Activated B cell treated with CpG ODN at 0.5 μM for 24 hours (primary cell): Measurements from ENCODE around the gene MGAT4C. TPM values are rescaled to one million over a fixed set of nuclear protein-coding genes. Genes with fewer than 3 reads are reported as not detected.
A peak's percentile ranks its signal among the peaks of the same experiment; 100 is the strongest.

Experiments used
- ATAC-seq: fragments of 200-7000 bp; cut with Tn5 transposase; one replicate; pipeline ENCODE4 v1.10.0; 2021; ENCODE audit warnings: low read depth, mild to moderate bottlenecking, moderate library complexity
- CTCF ChIA-PET: fragments of 350-600 bp; sonication (Branson Sonifier 250); formaldehyde crosslinking; loops from one replicate; lab custom pipeline; 2021; ENCODE audit warnings: antibody characterized with exemption; lab: Charles Lee
- POLR2A ChIA-PET: fragments of 350-600 bp; sonication (Branson Sonifier 250); formaldehyde crosslinking; loops from one replicate; lab custom pipeline; 2021; ENCODE audit warnings: antibody characterized with exemption; lab: Charles Lee
- DNase-seq: peaks from one replicate; pipeline ENCODE4 v3.0.0; 2022
- H3K27ac Mint-ChIP-seq: one replicate; pipeline ENCODE4 v1.8.0; 2020; ENCODE audit warnings: mixed read lengths
- H3K27me3 Mint-ChIP-seq: one replicate; pipeline ENCODE4 v1.8.0; 2021; ENCODE audit warnings: mixed read lengths
- H3K36me3 Mint-ChIP-seq: one replicate; pipeline ENCODE4 v1.8.0; 2021; ENCODE audit warnings: low read depth, mixed read lengths
- H3K4me1 Mint-ChIP-seq: one replicate; pipeline ENCODE4 v1.8.0; 2021; ENCODE audit warnings: mixed read lengths
- H3K4me3 Mint-ChIP-seq: one replicate; pipeline ENCODE4 v1.8.0; 2020; ENCODE audit warnings: mild to moderate bottlenecking, mixed read lengths
- H3K9me3 Mint-ChIP-seq: one replicate; pipeline ENCODE4 v1.8.0; 2020; ENCODE audit warnings: mixed read lengths
- intact Hi-C: fragments of 100-400 bp; cut with micrococcal nuclease; formaldehyde crosslinking; loops from one replicate; pipeline ENCODE4 v1.15.1; 2024
- total RNA-seq: library from RNA; stranded (reverse); gene quantifications from 2 replicates; pipeline ENCODE4 v1.2.3, GENCODE V29; 2022
- TF ChIP-seq, protein P1 (sequence below): fragments of 200-600 bp; IDR thresholded peaks from one replicate; pipeline ENCODE4 v1.8.0; 2022; ENCODE audit warnings: antibody characterized with exemption, mild to moderate bottlenecking

MGAT4C gene
- total RNA-seq, 1 donor from 2014 or later, result not detected

DNA sequence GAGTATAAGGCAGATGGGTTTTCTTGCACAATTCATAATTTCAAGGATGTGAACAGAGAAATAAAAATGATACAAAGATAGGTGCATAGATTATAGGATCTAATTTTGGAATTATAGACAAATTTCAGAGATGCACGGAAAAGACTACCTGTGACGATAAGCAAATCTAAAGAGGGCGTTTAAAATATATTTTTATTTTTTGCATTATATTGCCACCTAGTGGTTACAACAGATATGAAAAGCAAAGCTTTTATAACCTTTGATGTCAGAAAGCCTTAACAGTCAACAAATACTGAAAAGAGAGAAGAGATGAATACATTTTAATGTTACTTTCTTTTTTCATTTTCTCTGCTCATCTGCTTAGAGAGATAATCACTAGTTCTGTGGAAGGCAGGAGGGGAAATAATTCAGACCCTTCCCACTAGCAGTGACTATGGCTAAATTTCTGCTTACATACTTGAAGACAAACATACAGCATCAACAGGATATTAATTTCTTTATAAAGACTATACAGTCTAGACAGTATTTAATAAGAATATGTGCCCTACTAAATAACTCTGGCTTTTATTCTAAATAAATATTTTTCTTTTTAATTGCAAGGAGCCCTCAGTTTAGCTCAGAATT lies 335.8 kb downstream of the MGAT4C start:
- TF ChIP-seq, protein P1, sequence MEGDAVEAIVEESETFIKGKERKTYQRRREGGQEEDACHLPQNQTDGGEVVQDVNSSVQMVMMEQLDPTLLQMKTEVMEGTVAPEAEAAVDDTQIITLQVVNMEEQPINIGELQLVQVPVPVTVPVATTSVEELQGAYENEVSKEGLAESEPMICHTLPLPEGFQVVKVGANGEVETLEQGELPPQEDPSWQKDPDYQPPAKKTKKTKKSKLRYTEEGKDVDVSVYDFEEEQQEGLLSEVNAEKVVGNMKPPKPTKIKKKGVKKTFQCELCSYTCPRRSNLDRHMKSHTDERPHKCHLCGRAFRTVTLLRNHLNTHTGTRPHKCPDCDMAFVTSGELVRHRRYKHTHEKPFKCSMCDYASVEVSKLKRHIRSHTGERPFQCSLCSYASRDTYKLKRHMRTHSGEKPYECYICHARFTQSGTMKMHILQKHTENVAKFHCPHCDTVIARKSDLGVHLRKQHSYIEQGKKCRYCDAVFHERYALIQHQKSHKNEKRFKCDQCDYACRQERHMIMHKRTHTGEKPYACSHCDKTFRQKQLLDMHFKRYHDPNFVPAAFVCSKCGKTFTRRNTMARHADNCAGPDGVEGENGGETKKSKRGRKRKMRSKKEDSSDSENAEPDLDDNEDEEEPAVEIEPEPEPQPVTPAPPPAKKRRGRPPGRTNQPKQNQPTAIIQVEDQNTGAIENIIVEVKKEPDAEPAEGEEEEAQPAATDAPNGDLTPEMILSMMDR, result peak; percentile 84
- CTCF ChIA-PET, result interaction anchor here (0.9 to 1.9 kb wide), 6 partner anchors 12 to 1928 kb away, joined by 3 to 9 read pairs (median 4); no protein-coding TSS in a partner anchor
- no peak for DNase-seq
- no peak overlapping the region for H3K27ac Mint-ChIP-seq
- no peak for ATAC-seq
- intact Hi-C loops, result loop anchor here (1.0 to 5.0 kb wide), 3 partner anchors 345 to 613 kb away; no protein-coding TSS in a partner anchor
- H3K27me3 Mint-ChIP-seq, result no peaks in the 10 kb centered on the region
- H3K36me3 Mint-ChIP-seq, result no peaks in the 10 kb centered on the region
- no peak overlapping the region for H3K4me3 Mint-ChIP-seq
- H3K4me1 Mint-ChIP-seq, result no peaks in the 10 kb centered on the region
- no peaks in the 10 kb centered on the region for H3K9me3 Mint-ChIP-seq
- POLR2A ChIA-PET, result no interaction called here
